ENCODE results near the gene MEI1.

Gene MEI1

DNA sequence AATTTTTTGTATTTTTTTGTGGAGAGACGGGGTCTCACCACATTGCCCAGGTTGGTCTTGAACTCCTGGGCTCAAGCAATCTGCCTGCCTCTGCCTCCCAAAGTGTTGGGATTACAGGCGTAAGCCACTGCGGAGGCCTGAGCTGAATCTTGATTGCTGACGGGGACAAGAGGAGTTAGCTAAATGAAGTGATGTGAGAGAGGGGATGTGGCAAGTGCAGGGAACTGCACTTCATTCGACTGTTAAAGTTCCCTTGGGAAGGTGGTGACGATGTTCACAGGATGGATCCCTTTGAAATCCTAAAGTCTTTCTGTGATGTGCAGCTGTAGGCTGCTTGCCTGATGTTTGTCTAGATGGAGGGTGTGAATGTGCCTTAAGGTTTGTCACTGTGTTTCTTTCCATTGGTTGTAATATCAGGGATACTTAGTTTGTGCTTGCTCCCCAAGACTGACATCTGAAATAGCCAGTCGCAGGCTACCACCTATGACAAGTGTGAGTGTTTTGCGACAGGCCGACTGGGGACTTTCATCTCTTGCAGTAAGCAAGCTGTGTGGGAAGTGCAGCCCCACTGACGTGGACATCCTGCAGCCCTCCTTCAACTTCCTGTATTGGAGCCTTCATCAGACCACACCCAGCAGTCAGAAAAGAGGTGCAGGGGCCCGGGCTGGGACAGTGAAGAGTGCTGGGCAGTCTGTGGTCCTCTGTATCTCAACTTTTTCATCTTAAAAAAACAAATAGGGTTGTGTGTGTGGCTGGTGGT lies 81.6 kb downstream of the MEI1 start:
- DNase-seq (ENCODE audit: low read depth), result peak; percentile 83
- H3K4me3 ChIP-seq (replicated peaks; ENCODE audit: low read depth, low read length), result no peak overlapping the region
- TF ChIP-seq, protein P1, sequence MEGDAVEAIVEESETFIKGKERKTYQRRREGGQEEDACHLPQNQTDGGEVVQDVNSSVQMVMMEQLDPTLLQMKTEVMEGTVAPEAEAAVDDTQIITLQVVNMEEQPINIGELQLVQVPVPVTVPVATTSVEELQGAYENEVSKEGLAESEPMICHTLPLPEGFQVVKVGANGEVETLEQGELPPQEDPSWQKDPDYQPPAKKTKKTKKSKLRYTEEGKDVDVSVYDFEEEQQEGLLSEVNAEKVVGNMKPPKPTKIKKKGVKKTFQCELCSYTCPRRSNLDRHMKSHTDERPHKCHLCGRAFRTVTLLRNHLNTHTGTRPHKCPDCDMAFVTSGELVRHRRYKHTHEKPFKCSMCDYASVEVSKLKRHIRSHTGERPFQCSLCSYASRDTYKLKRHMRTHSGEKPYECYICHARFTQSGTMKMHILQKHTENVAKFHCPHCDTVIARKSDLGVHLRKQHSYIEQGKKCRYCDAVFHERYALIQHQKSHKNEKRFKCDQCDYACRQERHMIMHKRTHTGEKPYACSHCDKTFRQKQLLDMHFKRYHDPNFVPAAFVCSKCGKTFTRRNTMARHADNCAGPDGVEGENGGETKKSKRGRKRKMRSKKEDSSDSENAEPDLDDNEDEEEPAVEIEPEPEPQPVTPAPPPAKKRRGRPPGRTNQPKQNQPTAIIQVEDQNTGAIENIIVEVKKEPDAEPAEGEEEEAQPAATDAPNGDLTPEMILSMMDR (IDR thresholded peaks at IDR 0.05; ENCODE audit: low read length, missing control alignments), result no peak

DNA sequence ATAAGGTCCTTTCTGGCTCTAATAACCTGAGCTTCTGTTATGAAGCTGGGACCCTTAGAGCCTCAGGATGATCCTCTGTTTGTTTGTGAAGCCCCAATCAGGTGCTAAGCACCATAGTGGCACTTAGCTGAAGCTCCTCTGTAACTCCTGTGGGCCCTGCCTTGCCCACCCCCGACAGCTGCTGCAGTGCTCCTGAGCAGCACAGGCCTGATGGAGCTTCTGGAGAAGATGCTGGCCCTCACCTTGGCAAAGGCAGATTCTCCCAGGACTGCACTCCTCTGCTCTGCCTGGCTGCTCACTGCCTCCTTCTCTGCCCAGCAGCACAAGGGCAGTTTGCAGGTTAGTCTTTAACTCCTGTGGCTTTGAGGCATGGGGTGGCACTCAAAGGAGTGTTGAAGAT lies 82.2 kb downstream of the MEI1 start:
- H3K4me3 ChIP-seq (replicated peaks; ENCODE audit: low read depth, low read length), result no peak overlapping the region
- no peak for DNase-seq (ENCODE audit: low read depth)
- TF ChIP-seq, protein P1 (IDR thresholded peaks at IDR 0.05; ENCODE audit: low read length, missing control alignments), result no peak

DNA sequence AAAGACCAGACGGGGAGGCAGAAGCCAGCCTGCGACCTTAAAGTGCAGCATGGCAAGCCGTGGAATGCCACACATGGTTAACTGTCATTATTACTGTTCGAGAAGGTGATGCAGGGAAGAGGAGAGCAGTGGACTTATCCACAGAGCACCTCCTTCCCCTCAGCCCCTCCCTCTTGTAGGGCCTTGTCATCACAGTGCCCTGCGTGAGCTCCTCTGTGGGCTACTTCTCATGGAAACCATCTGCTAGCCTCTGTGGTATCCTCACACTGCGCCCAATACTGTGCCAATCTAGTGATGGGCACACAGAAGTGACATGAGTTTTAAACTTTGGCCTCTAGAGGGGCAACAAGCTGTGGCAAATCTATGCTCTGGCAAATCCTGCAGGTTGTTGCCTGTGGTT lies 83.0 kb downstream of the MEI1 start:
- H3K4me3 ChIP-seq (replicated peaks; ENCODE audit: low read depth, low read length), result no peak overlapping the region
- DNase-seq (ENCODE audit: low read depth), result no peak
- TF ChIP-seq, protein P1 (IDR thresholded peaks at IDR 0.05; ENCODE audit: low read length, missing control alignments), result no peak

DNA sequence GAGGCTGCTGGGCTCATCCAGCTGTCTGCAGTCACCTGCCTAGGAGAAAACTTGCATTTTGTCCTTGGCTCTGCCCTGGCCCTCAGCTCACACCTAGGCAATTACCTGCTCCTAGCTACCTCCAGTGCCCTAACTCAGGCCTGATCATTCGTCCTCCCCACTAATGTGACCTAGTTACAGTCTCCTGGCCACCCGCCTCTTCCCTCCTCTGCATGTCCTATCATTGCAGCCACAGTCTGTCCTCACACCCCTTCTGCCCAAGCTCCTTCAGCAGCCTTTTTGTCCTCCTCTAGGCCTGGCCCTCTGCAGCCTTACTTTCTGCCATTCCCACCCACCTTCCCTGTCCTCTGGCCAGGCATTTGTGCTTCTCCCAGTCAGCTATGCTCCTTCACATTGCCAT lies 83.4 kb downstream of the MEI1 start:
- DNase-seq (ENCODE audit: low read depth), result no peak
- TF ChIP-seq, protein P1 (IDR thresholded peaks at IDR 0.05; ENCODE audit: low read length, missing control alignments), result no peak
- H3K4me3 ChIP-seq (replicated peaks; ENCODE audit: low read depth, low read length), result no peak overlapping the region

DNA sequence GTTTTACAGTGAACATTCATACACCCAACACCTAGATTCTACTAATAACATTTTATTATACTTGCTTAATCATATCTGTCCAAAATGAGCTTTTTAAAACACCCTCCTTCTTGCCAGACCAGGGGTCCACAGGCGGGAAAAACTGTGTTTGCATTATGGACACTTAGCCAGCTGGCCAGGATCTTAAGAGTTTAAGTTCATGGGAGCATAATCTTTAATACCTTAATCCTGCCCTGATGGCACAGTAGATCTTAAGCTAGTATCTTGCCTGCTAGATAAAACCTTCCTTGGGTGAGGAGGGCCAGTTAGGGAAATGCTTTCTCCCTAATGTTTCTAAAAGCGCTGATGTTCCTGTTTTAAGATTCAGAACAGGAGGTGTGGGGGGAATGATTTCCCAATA lies 88.0 kb downstream of the MEI1 start:
- no peak overlapping the region for H3K4me3 ChIP-seq (replicated peaks; ENCODE audit: low read depth, low read length)
- TF ChIP-seq, protein P1 (IDR thresholded peaks at IDR 0.05; ENCODE audit: low read length, missing control alignments), result no peak
- no peak for DNase-seq (ENCODE audit: low read depth)

DNA sequence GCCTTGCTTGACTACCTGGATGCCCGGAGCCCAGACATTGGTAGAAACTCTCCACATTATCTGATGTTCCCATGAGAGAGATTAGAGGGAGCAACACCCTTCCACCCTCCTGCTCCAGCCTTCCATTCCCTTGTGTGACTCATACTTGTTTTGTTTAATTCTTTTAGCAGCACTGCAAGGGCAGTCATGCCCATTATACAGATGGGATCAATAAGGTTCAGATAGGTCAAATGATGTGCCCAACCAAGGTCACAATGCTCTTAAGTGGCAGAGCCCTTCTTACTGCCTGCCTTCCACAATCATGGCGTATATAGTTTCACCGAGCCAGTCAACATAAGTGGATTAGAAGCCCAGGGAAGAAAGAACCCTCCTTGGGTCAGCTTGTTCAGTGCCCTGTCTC lies 94.6 kb downstream of the MEI1 start:
- TF ChIP-seq, protein P1 (IDR thresholded peaks at IDR 0.05; ENCODE audit: low read length, missing control alignments), result no peak
- H3K4me3 ChIP-seq (replicated peaks; ENCODE audit: low read depth, low read length), result no peak overlapping the region
- no peak for DNase-seq (ENCODE audit: low read depth)

DNA sequence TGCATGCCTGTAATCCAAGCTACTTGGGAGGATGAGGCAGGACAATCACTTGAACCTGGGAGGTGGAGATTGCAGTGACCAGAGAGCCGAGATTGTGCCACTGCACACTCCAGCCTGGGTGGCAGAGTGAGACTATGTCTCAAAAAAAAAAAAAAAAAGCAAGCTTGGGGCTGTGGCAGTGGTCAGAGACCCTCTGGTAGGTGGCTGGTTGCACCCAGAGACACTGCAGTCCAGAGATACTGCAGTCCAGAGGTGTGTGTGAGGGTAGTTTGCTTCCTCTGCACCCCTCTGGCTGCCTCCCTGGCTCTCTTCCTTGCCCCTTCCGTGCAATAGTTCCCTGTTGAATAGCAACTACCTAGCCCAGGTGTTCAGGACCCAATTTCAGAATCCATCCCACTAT lies 99.4 kb downstream of the MEI1 start:
- no peak for DNase-seq (ENCODE audit: low read depth)
- TF ChIP-seq, protein P1 (IDR thresholded peaks at IDR 0.05; ENCODE audit: low read length, missing control alignments), result no peak
- no peak overlapping the region for H3K4me3 ChIP-seq (replicated peaks; ENCODE audit: low read depth, low read length)

All from fibroblast of pulmonary artery (primary cell).